GM12874 (cell line): ENCODE measurements around the gene PPM1M.

Experiments
- TF ChIP-seq, protein P1 (sequence below): IDR thresholded peaks from 2 replicates; pipeline ENCODE4 v1.5.1; 2011; ENCODE audit warnings: low read depth, mild to moderate bottlenecking, control low read depth, low read length, moderate library complexity; ENCODE audit not compliant: insufficient read depth

The PPM1M gene

DNA sequence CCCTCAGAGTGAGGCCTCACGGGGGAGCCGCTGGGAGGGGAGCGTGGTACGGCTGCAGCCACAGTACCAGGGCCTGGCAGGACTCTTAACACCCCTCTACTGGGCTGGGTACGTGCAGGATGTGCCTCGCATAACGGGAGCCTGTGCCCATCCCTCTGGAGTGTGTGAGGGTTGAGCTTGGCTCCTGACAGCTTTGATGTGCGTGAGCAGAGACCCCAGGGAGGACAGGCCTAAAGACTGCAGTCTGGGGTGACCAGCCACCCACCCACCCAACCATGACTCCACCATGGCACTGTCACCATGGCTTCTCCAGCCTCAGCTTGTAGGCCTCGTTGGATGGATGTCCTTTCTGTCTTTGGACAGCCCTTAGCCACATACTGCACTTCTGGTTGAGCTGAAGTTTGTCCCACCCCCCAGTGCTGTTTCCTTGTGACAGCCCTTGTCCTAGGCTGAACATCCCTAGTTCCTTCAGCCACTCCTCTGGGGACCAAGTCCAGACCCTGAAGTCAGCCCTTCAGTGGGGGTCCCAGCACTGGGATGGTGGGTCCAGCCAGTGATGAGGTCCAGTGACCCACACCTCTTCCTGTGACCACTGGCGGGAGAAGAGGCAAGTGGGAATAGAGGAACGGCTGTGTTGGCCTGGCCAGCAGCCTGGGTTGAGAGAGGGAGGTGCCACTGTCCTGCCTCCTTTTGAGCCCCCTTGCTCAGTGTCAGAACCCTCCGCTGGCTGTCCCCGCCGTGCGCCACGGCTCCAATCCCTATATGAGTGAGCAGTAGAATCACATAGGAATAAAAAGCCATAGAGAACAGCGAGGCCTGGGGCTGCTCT is 48.1 kb downstream of the PPM1M start:
- TF ChIP-seq, protein P1, sequence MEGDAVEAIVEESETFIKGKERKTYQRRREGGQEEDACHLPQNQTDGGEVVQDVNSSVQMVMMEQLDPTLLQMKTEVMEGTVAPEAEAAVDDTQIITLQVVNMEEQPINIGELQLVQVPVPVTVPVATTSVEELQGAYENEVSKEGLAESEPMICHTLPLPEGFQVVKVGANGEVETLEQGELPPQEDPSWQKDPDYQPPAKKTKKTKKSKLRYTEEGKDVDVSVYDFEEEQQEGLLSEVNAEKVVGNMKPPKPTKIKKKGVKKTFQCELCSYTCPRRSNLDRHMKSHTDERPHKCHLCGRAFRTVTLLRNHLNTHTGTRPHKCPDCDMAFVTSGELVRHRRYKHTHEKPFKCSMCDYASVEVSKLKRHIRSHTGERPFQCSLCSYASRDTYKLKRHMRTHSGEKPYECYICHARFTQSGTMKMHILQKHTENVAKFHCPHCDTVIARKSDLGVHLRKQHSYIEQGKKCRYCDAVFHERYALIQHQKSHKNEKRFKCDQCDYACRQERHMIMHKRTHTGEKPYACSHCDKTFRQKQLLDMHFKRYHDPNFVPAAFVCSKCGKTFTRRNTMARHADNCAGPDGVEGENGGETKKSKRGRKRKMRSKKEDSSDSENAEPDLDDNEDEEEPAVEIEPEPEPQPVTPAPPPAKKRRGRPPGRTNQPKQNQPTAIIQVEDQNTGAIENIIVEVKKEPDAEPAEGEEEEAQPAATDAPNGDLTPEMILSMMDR, result no peak

DNA sequence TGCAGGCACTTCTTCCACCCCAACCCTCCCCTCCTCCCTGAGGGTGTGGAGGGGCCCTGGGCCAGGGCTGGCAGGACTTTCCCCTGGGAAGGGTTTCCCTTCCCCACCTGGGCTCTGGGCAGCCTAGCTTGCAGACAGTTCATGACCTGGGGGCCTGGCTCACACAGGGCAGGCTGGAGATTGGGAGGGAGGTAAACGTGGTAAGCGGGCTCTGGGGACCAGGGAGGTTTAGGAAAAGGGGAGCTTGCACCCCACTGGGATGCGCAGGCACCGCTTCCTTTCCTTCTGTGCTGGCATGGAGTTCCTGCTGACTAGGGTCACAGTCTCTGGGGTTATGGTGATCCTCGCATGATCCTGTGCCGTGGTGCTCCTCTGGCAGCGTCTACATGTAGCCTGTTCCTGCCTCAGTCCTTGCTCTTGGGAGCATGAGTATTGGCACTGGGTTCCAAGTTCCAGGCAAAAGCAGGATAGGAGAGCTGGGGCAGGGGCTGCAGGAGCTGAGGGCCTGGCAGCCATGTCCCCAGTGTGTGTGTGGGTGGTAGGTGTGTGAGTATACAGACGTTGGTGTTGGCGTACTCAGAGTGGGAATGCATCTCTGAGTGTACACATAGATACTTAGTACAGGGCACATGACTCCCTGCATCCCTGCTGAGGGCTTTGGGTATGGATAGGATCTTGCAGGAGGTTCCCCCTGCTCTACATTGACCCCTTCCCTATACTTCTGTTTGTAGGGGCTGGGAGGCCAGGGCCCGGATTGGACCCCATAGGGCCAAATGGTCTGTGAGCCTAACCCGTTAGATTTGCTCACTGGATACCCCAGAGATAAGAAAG is 49.0 kb downstream of the PPM1M start:
- TF ChIP-seq, protein P1, result no peak

DNA sequence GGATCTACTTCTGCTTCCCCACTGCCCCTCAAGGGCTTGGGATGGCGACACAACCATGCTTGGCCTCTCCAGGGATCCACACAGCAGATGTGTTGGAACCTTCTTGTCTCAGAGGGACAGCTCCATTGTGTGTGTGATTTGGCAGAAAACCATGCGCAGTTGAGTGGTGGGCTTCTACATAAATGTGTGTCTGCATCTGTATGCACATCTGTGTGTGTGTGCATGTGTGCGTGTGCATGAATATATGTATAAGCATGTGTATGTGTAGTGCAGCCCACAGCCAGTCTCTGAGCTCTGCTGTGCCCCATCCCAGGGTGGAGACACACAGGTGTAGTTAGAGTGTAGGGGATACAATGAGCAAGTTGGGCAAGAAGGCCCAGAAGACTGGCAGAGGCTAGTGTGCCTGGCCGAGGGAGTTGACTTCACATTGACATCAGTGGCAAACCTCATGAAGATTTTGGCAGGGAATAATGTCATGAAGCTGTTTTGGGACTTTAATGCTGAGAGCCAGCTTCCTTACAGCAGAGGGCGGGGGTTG is 50.2 kb downstream of the PPM1M start:
- TF ChIP-seq, protein P1, result no peak

DNA sequence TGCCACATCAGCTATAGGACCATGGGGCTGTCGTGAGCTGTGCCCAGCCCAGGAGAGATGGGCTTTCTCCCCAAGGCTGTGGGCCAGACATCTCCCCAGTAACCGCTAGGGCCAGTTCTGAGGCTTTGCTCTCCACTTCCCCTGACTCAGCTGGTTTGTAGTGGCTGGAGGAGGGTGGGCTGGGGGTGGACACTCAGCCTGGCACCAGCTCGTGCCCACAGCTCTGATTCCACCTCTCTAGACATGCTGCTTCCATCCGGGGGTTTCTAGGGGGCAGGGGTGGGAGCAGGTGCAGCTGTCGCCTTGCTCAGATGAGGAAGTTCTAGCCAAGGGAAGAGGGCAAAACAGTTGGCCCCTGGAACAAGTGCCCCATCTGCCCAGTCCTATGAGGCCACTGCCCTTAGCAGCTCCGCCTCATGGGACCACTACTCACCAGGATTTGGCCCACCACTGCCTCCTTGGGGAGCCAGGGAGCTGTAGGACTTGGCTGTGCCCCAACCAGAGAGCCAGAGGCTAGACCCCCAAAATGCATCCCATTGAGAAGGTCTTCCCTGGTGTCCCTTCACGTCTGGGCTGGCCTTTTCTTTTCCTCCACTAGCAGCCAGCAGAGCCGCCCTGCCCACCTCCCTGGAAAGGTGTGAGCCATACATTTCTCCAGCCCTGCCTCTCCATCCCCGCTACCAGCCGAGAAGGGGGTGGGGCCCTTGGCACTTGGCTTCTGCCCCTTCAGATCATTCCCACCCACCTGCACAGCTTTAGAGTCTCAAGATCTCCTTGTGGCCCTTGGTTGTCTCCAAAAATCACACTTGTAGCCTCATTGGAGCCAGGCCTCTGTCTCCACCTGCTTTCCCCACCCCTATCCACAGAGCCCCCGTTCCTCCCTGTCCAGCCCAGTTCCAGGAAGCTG is 51.9 kb downstream of the PPM1M start:
- TF ChIP-seq, protein P1, result no peak

DNA sequence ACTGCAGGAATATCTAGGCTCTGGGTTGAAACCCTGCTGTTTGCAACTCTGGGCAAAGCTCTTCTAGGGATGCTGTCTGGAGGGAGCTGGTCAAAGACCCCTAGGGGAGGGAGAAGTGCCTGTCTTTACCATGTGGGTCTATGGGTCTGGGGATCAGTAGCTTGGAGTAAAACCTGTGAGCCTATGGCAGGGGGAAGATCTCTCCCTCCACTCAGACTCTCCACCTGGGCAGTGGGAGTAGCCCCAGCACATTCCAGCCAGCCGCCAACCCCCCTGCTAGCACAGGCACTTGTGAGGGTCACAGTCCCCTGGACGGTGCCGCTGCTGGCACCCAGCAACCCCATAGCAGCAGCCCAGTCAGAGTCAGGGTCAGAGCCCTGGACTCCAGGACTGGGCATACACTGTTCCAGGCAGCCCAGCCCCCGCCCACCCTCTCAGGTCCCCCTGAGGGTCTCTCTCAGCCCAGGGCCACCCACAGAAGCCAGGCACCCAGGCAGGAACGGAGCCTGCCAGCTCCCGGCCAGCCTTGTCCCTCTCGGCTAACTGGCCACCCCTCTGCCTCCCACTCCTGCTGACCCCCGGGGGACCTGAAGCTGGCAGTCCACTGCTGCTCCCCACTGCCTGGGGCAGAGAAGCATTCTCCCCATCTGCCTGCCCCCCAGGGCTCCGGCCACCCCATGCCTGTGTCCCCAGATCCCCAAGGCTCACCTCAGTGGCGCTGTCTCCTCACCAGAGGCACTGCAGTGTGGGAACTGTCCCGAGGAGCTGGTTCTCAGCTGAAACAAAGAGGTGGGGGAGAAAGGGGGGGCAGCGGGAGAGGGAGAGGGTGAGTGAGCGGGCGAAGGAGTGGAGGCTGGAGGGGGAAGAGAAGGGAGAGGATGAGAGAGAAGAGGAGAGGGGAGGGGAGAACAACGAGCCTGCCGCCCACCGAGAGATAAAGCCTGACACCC is 52.9 kb downstream of the PPM1M start:
- TF ChIP-seq, protein P1, result no peak

DNA sequence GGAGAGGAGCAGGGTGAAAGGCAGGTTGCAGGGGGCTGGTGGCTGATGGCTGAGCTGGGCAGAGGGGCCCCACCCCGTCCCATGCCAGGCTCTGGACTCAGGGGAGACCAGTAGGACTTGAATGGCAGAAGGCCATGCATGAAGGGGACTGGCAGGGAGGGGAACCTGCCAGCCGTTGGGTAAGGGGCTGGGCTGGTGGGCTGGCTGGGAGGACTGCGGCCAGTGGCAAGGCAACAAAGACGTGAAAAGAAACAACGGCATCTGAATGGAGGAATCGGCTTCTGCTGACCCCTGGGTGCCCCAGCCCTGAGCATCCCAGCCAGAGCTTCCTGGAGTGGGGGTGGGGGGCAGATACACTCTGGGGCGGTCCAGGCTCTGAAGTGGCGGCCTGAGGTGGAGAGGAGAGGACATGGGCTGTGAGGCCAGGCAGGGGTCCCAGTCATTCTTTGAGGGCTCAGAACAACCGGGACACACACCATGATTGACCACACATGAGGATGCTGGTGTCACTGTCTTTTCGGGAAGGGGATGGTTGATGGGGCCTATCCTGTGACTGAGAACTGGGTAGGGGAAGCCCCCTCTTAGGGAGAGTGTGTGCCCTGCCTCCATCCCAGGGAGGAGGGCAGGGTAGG is 53.8 kb downstream of the PPM1M start:
- TF ChIP-seq, protein P1, result no peak
